A673 (cell line): ENCODE measurements around the gene FCHSD1.

Experiments
- CTCF ChIP-seq: fragments of 300-800, 200-600 bp; sonication (generic); conservative IDR thresholded peaks from 2 replicates; pipeline ENCODE4 v1.5.1; 2017; ENCODE audit warnings: low read depth, mild to moderate bottlenecking, antibody characterized with exemption, low read length, moderate library complexity, mixed read lengths
- EZH2 ChIP-seq: fragments of 200-600 bp; sonication (generic); IDR thresholded peaks from 2 replicates; pipeline ENCODE4 v1.6.1; 2017; ENCODE audit warnings: borderline replicate concordance, low read depth, mild to moderate bottlenecking, mixed read lengths, antibody characterized with exemption, low read length; ENCODE audit not compliant: poor library complexity, severe bottlenecking

DNA sequence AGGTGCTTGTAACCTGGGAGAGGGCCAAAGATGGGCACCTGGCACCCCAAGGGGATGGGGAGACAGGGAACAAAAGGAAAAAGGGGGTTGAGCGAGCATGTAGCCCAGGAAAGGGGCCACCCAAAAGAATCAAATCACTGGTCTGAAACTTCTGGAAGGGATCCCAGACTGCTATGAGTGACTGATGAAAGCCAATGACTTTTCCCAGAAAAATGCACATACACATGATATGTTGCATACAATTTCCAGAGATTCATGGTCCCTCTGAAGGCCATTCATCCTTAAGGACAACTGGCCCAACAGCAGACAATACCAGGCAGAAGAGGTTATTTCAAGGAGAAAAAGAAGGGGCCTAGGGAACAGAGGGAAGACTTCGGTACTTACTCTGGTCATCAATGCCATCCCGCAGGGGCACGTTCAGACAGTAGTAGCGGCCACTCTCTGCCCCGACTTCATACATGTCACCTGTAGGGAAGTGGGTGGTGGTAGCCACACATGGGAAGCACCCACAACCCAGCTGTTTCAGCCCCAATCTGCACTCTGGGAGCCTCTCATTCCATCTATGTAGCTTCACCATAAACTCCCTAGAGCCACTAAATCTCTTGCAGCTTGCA, 22.9 kb downstream of the FCHSD1 start:
- TF ChIP-seq EZH2 (no peak), CTCF (no peak)
